MM.1S (cell line): Measurements from ENCODE around the gene OOSP1.

Source experiments
- EZH2 ChIP-seq: fragments of 300-600 bp; sonication (generic); optimal IDR thresholded peaks from 2 replicates; pipeline ENCODE3; 2017; ENCODE audit warnings: low read depth, mild to moderate bottlenecking, antibody characterized with exemption, low read length, mixed read lengths
- EZH2phosphoT487 ChIP-seq: fragments of 300-600 bp; sonication (generic); IDR thresholded peaks from 2 replicates; pipeline ENCODE4 v1.6.1; 2018; ENCODE audit warnings: antibody characterized with exemption, low read length
- TF ChIP-seq, protein P1 (sequence below): fragments of 300-600 bp; sonication (generic); IDR thresholded peaks from 2 replicates; pipeline ENCODE4 v1.5.1; 2016; ENCODE audit warnings: antibody characterized with exemption, low read length, mixed read lengths

- TF ChIP-seq EZH2, result no peak
- TF ChIP-seq, protein P1, sequence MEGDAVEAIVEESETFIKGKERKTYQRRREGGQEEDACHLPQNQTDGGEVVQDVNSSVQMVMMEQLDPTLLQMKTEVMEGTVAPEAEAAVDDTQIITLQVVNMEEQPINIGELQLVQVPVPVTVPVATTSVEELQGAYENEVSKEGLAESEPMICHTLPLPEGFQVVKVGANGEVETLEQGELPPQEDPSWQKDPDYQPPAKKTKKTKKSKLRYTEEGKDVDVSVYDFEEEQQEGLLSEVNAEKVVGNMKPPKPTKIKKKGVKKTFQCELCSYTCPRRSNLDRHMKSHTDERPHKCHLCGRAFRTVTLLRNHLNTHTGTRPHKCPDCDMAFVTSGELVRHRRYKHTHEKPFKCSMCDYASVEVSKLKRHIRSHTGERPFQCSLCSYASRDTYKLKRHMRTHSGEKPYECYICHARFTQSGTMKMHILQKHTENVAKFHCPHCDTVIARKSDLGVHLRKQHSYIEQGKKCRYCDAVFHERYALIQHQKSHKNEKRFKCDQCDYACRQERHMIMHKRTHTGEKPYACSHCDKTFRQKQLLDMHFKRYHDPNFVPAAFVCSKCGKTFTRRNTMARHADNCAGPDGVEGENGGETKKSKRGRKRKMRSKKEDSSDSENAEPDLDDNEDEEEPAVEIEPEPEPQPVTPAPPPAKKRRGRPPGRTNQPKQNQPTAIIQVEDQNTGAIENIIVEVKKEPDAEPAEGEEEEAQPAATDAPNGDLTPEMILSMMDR, result no peak
- no peak for TF ChIP-seq EZH2phosphoT487
Measured at GRCh38 chr11:59944720-59945119, 6.5 kb downstream of the OOSP1 start.
